HUDEP-2 (cell line): Measurements from ENCODE around the gene CCDC40.
A peak's percentile ranks its signal among the peaks of the same experiment; 100 is the strongest.

Experiments used
- DNase-seq, 76 experiments: peaks; one replicate each; lab custom pipeline; 2025; ENCODE audit not compliant: unreplicated experiment in 76 of 76; lab: John Stamatoyannopoulos, UW

The CCDC40 gene

DNA sequence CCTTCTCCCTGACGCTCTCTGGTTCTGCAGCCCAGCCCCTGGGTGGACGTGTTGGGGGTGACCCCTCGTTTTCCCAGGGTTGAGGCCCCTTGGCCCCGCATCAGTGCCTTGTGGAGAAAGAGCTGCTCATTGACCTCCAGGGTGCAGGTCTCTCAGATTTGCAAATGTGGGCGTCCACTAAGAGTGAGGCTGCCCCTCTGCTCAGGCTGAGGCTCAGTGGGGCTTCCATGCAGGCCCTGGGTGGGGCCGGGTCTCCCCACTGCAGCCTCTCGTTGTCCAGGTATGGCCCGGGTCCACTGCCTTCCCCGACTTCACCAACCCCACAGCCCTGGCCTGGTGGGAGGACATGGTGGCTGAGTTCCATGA is 74.0 kb downstream of the CCDC40 start:
- DNase-seq, result no peak

DNA sequence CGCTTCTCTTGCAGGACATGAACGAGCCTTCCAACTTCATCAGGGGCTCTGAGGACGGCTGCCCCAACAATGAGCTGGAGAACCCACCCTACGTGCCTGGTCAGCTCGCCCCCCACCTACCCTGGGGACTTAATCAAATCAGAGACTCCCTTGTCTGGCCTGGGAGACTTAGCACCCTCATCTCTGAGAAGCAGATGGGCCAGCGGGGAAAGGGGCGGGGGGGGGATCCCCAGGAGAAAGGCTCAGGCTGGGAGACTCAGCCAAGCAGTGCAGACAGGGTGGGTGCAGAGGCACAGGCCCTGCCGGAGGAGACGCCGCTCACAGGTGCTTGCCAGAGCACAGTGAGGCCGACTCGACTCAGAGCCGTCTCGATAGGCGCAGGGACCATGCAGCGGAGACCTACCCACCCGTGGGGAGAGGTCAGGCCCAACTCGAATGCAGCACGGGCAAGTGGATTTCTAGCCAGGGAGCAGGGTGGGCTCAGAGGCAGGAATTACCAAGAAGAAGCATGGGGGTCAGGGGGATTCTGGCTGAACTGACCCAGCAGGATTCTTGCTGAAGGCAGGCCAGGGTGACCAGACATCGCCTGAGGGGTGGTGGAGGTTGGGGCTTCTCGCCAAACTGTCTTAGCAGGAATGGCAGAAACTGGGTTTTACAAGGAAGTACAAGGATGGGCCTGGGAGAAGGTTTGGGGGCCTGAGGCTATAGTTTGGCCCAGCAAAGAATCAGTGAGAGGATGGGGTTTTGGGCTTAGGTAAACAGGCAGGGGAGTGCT is 74.7 kb downstream of the CCDC40 start:
- DNase-seq, result no peak

DNA sequence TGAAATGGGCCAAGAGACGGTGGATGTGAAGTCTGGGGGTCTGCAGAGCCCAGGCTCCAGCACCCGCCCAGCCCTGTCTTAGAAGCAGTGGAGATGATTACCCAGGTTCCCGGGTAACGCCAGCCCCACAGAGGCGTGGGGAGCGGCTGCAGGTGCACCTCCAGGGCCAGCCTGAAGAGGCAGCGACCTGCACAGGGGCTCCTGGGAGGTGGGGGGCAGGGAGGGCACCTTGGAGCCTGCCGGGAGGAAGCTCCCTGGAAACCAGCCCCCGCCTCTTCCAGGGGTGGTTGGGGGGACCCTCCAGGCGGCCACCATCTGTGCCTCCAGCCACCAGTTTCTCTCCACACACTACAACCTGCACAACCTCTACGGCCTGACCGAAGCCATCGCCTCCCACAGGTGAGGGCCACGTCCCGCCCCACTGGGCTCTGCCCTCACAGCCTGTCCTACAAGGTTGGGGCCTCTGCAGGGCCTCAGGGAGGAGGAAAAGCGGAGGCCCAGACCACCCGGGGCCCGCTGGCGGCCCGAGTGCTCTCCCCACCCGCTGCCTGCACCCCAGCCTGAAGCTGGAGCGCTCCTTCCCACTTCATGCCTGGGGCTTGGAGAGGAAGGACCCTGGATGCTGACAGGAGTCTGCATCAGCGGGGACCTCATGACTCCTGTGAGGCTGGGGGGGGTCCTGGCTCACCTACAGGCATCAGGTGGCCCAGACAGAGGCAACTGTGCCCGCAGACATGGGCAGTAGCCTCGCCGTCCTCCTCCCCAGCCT is 75.4 kb downstream of the CCDC40 start:
- DNase-seq, result no peak

DNA sequence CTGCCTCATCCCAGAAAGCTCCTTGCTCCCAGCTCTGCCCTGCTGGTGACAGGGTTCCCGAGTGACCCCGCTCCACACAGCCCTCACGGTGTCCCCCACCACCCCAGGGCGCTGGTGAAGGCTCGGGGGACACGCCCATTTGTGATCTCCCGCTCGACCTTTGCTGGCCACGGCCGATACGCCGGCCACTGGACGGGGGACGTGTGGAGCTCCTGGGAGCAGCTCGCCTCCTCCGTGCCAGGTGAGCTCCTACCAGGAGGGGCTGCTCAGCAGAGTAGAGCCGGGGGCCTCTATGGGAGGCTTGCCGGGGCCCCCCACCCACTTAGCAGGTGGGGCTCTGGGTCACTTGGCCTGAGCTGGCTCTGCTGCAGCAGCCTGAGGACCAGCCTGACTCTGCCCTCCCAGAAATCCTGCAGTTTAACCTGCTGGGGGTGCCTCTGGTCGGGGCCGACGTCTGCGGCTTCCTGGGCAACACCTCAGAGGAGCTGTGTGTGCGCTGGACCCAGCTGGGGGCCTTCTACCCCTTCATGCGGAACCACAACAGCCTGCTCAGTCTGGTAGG is 76.1 kb downstream of the CCDC40 start:
- no peak for DNase-seq

DNA sequence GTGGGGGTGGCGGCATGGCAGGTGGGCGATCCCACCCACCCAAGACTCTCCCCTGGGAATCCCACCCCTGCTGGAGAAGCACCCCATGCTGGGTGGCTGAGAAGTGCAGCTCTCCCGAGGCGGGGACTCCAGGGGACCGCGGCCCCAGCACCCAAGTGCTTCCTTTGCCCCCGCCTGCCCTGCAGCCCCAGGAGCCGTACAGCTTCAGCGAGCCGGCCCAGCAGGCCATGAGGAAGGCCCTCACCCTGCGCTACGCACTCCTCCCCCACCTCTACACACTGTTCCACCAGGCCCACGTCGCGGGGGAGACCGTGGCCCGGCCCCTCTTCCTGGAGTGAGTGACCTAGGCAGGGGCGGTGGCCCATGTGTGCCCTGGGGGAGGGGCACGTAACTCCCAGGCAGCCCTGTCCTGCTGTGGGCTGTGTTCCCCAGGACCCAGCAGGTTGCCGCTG is 76.6 kb downstream of the CCDC40 start:
- DNase-seq, result no peak

DNA sequence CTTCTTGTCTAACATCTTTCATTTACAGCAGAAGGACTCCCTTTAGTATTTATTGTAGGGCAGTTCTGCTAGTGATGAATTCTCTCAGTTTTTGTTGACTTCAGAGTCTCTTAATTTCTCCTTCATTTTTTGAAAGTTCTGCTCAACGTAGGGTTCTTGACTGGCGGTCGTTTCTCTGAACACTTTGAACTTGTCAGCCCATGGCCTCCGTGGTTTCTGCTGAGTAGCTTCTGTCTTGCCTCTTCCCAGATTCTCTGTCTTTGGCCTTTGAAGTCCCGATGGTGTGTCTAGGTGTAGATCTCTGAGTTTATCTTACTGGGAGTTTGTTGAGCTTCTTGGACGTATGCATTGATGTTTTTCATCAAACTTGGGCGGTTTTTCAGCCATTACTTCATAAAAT is 78.3 kb downstream of the CCDC40 start:
- no peak for DNase-seq

DNA sequence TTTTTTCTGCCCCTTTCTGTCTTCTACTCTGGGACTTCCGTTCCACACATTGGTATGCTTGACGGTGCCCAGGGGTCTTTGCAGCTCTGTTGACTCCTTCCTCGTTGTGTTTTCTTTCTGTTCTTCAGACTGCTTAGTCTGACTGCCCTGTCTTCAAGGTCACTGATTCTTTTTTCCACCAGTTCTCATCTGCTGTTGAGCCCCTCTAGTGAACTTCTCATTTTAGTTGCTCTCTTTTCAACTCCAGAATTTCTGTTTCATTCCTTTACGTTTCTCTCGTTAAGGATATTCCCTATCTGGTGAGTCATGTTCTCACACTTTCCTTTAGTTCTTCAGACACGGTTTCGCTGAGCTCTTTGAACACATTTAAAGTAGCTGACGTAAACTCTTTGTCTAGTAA is 78.7 kb downstream of the CCDC40 start:
- no peak for DNase-seq

DNA sequence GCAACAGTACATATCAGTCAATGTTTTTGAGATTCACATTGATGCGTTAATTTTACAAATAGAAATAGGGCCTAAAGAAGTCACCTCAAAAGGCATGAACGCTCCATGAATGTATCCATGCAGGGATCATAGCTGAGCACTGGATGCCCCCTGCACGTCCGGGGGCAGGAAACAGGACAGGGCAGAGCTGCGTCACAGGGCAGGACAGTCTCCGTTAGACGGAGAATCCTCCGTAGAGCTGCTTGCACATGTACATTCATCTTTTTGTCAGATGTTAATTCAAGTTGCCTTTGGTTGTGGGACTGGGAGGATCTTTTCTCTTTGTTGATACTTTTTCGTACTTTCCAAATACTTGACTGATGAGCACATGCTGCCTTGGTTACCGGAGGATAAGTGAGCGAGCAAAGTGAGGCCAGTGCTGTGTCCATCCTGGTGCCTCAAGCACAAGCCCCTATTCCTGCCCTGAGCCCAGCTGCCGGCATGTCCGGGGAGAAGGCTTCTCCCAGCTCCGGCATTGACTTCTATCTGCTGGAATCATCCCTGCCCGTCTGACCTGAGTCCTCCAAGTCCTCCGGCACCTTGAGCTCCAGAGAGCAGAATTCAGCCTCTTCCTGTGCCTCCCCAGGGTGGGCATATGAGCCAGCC is 80.0 kb downstream of the CCDC40 start:
- DNase-seq, result no peak

DNA sequence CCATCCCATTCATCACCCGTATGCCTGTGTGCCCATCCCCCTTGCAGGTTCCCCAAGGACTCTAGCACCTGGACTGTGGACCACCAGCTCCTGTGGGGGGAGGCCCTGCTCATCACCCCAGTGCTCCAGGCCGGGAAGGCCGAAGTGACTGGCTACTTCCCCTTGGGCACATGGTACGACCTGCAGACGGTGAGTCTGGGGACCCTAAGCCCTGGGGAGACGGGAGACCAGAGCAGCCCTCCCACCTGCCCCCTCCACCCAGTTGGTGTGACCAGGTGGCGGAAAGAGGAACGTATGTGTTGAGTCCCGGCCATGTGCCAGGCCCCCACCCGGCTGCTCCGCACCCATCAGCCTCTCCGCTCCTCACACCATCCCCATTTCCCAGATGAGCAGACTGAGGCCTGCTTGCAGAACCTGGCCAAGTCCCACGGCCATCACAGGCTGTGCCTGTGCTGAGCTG is 80.5 kb downstream of the CCDC40 start:
- DNase-seq, result no peak

DNA sequence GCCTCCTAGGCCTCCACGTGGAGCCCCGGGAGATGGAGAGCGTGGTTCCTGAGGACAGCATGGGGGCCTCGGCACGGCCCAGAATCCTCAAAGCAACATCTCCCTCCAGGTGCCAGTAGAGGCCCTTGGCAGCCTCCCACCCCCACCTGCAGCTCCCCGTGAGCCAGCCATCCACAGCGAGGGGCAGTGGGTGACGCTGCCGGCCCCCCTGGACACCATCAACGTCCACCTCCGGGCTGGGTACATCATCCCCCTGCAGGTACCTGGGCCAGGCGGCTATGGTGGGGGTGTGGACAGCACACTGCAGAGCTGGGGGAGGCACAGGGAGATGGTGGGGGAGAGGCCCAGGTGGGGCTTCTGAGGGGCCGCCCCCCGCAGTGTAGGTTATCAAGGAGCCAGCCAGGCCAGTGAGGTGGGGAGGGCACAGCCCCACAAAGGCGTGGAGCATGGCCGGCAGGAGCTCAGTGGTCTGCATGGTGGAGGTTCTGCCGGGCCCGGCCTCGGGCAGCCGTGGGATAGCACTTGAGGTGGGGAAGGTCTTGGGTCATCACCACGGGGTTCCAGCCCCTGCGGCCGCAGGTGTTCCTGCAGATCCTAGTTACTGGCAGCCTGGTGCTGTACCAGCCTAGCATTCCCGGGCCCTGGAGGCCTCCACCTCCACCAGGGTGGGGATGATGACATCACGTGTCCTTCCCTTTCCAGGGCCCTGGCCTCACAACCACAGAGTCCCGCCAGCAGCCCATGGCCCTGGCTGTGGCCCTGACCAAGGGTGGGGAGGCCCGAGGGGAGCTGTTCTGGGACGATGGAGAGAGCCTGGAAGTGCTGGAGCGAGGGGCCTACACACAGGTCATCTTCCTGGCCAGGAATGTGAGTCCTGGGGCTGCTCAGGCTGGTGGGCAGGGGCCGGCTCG is 81.3 kb downstream of the CCDC40 start:
- DNase-seq, result no peak

DNA sequence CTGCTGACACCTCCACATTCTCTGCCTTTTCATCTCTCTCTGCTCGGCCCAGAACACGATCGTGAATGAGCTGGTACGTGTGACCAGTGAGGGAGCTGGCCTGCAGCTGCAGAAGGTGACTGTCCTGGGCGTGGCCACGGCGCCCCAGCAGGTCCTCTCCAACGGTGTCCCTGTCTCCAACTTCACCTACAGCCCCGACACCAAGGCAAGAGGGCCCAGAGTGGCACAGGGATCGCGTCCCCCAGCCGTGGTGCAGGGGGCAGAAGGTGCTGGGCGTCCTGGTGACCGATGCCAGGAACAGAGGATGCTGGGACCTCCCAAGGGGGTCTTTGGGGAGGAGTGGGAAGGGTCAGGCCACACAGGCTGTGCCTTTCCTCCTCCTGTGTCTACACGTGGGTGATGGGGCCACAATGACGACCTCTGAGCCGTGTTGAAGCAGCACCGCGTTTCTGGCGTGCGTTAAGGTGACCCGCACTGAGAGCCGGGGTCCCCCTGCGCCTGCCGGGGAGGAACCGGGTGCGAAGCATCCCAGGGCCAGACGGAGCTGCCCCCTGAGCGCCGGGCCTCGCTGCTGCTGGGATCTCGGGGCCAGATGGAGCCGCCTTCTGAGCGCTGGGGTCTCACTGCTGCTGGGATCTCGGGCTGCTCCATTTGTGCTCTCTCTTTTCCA is 82.3 kb downstream of the CCDC40 start:
- DNase-seq, result no peak

DNA sequence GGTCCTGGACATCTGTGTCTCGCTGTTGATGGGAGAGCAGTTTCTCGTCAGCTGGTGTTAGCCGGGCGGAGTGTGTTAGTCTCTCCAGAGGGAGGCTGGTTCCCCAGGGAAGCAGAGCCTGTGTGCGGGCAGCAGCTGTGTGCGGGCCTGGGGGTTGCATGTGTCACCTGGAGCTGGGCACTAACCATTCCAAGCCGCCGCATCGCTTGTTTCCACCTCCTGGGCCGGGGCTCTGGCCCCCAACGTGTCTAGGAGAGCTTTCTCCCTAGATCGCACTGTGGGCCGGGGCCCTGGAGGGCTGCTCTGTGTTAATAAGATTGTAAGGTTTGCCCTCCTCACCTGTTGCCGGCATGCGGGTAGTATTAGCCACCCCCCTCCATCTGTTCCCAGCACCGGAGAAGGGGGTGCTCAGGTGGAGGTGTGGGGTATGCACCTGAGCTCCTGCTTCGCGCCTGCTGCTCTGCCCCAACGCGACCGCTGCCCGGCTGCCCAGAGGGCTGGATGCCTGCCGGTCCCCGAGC is 82.9 kb downstream of the CCDC40 start:
- no peak for DNase-seq

DNA sequence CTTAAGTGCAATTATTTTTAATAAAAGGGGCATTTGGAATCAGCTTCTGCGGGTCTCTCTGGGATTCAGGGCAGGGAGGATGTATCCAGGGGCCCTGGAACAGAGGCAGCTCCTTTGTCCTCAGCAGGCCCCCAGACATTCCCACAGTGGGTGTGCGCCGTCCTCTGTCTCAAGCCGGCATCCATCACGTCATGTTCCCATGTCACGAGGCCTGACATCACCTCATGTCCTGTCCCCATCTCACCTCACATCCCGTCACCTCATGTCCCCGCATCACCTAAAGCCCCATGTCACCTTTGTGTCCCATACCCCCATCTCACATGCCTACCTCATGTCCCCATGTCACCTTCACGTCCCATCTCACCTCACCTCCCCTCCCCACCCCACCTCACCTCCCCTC is 83.4 kb downstream of the CCDC40 start:
- no peak for DNase-seq

DNA sequence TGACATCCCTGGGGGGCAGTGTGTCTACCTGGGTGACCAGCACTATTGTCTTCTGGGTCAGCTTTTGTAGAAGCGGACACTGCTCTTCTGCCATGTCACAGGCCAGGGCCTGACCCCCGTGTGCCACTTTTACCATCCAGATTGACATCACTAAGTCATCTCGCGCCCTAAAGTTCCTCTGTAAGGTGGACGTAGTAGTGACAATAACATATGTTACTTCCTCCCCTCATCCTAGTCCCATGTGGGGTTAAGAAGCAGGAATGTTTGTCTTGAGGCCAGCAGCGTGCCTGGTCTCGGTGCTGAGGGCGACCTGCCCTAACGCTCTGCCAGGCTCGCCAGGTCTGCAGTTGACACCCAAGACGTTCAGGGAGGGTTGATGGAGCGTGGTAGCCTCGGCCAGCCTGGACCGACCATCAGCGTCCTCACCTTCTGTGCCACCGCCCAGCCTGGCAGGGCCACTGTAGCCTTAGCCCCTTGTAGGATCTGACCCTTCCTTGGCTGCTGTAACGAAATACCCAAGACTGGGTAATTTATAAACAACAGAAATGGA is 85.7 kb downstream of the CCDC40 start:
- no peak for DNase-seq

DNA sequence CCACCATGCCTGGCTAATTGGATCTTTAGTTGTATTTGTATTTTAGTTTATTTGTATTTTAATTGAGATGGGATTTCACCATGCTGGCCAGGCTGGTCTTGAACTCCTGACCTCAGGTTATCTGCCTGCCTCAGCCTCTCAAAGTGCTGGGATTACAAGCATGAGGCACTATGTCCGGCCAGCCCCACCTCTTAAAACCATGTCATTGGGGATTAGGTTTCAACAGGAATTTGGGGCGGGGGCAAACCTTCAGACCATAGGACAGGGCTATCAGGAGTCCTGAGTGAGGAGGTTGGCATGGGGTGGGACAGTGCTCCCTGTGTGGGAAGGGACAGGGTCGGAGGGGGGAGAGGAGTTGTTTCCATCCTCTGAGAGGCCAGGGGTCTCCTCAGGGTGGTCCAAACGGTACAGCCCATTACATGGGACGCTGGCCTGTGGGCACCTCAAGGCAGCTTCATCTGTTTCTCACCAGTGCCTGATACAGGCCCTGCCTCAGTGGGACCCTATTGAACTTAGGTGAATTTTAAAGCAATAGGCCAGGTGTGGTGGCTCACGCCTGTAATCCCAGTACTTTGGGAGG is 86.6 kb downstream of the CCDC40 start:
- no peak for DNase-seq

DNA sequence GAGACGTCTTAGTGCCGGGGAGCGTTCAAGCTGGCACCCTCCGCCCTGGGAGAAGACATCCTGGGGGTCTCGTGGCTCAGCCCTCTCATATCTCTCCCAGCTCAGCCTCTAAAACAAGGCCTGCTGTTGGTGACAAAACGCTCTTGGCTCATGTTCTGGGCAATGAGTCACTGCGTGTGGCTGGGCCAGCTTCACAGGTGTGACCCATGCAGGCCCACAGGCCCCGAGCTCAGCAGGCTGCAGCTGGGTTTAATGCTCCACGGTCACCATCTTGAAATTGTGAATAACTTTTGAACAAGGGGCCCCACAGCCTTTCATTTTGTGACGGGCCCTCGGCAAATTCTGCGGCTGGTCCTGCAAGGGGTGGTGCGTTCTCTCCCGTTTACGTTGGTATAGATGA is 87.3 kb downstream of the CCDC40 start:
- peak in 4 of 76 experiments; percentile 1 to 42 (median 9) for DNase-seq

DNA sequence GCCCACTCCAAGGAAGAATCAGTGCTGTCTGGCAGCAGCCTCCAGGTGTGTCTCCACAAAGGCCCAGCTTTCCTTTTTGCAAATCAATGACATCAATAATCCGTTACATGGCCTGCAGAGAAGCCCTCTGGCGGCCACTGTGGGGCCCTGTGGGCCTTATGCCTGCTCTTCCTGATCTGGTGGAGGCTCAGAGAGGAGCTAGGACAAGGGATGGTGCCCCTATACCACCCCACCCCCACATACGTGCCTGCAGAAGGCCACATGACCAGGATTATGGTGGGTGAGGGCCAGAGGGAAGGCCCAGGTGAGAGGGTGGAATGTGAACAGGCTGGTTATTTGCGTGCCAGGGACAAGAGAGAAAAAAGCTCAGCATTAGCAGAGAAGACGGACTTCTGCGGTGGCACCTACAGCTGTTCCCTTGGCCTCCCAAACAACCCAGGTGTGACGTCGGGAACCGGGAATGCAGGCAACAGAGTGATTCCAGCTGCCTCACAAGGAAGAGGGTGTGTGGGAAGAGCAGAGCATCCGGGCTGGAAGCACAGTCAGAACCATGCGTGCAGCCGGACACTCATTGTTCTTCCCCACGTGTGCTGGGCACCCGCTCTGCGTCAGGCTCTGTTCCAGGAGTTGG is 88.0 kb downstream of the CCDC40 start:
- peak in 9 of 76 experiments; percentile 4 to 25 (median 12) for DNase-seq
